ENCODE data around the gene POLR2A. TPM values are rescaled to one million over a fixed set of nuclear protein-coding genes. Genes with fewer than 3 reads are reported as not detected.

The POLR2A gene
- total and polyA plus RNA-seq, 10 of the 15 experiments (the other 5 are each of a cell fraction or from before 2014, with no cell fraction given): 1.7 to 121 (median 33.4) TPM

DNA sequence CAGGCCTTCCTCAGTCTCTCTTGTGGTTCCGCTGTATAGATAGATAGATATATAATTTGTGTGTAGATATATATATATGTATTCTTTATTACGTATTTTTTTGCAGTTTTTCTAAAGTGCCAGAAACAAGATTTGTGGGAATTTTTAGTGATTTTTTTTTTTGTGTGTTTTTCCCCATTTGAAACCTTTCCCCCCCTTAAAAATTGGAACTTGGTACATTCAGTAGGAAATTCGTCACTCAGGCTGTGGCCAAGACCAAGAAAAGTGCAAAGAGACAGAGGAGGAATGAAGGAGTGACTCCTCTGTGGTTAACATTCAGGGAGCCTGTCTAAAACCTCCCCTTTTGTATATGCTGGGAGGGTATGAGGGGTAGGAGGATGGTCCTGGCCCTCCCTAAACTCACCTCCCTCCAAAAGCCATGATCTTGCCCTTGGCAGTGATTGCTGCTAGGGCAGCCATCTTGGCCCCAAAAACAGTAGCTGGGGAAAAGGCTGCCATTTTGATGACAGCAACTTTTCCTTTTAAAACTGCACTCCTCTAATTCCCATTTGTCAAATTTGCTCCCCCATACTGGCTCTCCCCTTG lies 24.1 kb upstream of the POLR2A start:
- no peak for ATAC-seq
- no peak for DNase-seq (ENCODE audit: low read depth, low spot score)
- no peak for TF ChIP-seq RAD51 (IDR thresholded peaks at IDR 0.05)
- peak; percentile 88 for TF ChIP-seq YY1 (IDR thresholded peaks at IDR 0.05; ENCODE audit: low read depth, low read length)
- Histone ChIP-seq H3K4me1 (ENCODE audit: control insufficient read depth, insufficient read depth, low read length) (peaks cover 4% of the 10 kb centered on the region), H3K4me3 (no peak overlapping the region), H3K27me3 (replicated peaks in 1 of 2; ENCODE audit: control insufficient read depth in 2 of 2, insufficient read depth in 2 of 2, low read length in 1 of 2) (no peaks in the 10 kb centered on the region), H3K36me3 (ENCODE audit: control insufficient read depth in 2 of 2, insufficient read depth in 2 of 2, low read length in 1 of 2) (peaks cover 2 to 3% of the 10 kb centered on the region in 2 experiments; a peak in 2 of 4 replicates), H4K20me1 (ENCODE audit: control insufficient read depth, insufficient read depth) (no peaks in the 10 kb centered on the region), H3K4me2 (ENCODE audit: control insufficient read depth, insufficient read depth) (no peak overlapping the region), H3K79me2 (ENCODE audit: control insufficient read depth, insufficient read depth, low read length) (peaks cover 2% of the 10 kb centered on the region; the same call in 1 of the 2 replicates), H3K9ac (ENCODE audit: control insufficient read depth, insufficient read depth, low read length) (no peak overlapping the region), H2AFZ (ENCODE audit: control insufficient read depth, low read depth, low read length) (no peak overlapping the region), H3K27ac (ENCODE audit: control insufficient read depth, insufficient read depth) (no peak overlapping the region), H3K9me3 (replicated peaks; ENCODE audit: control insufficient read depth, insufficient read depth, low read length) (no peaks in the 10 kb centered on the region)
- intact Hi-C loops (cut with micrococcal nuclease; ENCODE audit: unreplicated experiment): no loop called here
- ChIA-PET CTCF (no interaction called here), SMC1A (ENCODE audit: uncharacterized antibody, unreplicated experiment) (no interaction called here), RAD21 (ENCODE audit: unreplicated experiment) (no interaction called here), POLR2A (interaction anchor here (0.6 to 0.7 kb wide), 3 partner anchors 8 to 12 kb away, joined by 3 to 5 read pairs (median 3); no protein-coding TSS in a partner anchor)
- in situ Hi-C loops (cut with MboI): no loop called here
- WGBS (ENCODE audit: insufficient coverage, insufficient replicate concordance, low lambda C conversion rate, missing lambda C conversion rate): 66% methylated on average over 3 of the region's 3 CpGs
- no TSS peak for BruUV-seq (replicated peaks)
- FAIRE-seq: no peak

GRCh38 chr17:7460850-7461660 lies 23.1 kb upstream of the POLR2A start:
- Histone ChIP-seq H3K27ac (ENCODE audit: control insufficient read depth, insufficient read depth) (no peak overlapping the region), H3K4me3 (no peak overlapping the region), H3K9me3 (replicated peaks; ENCODE audit: control insufficient read depth, insufficient read depth, low read length) (no peaks in the 10 kb centered on the region), H3K79me2 (ENCODE audit: control insufficient read depth, insufficient read depth, low read length) (peaks cover 2% of the 10 kb centered on the region; the same call in 1 of the 2 replicates), H3K9ac (ENCODE audit: control insufficient read depth, insufficient read depth, low read length) (no peak overlapping the region), H4K20me1 (ENCODE audit: control insufficient read depth, insufficient read depth) (no peaks in the 10 kb centered on the region), H2AFZ (ENCODE audit: control insufficient read depth, low read depth, low read length) (no peak overlapping the region), H3K4me2 (ENCODE audit: control insufficient read depth, insufficient read depth) (no peak overlapping the region), H3K4me1 (ENCODE audit: control insufficient read depth, insufficient read depth, low read length) (peaks cover 3% of the 10 kb centered on the region; the same call in 1 of the 2 replicates), H3K36me3 (ENCODE audit: control insufficient read depth in 2 of 2, insufficient read depth in 2 of 2, low read length in 1 of 2) (peaks cover 3 to 4% of the 10 kb centered on the region in 2 experiments; a peak in 3 of 4 replicates), H3K27me3 (replicated peaks in 1 of 2; ENCODE audit: control insufficient read depth in 2 of 2, insufficient read depth in 2 of 2, low read length in 1 of 2) (no peaks in the 10 kb centered on the region)
- BruUV-seq (replicated peaks): TSS peak; percentile 40
- intact Hi-C loops (cut with micrococcal nuclease; ENCODE audit: unreplicated experiment) (no loop called here), in situ Hi-C loops (cut with MboI) (no loop called here)
- SMC1A ChIA-PET (ENCODE audit: uncharacterized antibody, unreplicated experiment): no interaction called here
- CTCF ChIA-PET: no interaction called here
- ATAC-seq: no peak
- WGBS (ENCODE audit: insufficient coverage, insufficient replicate concordance, low lambda C conversion rate, missing lambda C conversion rate): 88% methylated on average over 7 of the region's 7 CpGs
- POLR2A ChIA-PET: interaction anchor here (0.7 kb wide), 1 partner anchor 15 kb away, joined by 3 read pairs; no protein-coding TSS in a partner anchor
- no peak for DNase-seq (ENCODE audit: low read depth, low spot score)
- no peak for FAIRE-seq
- RAD21 ChIA-PET (ENCODE audit: unreplicated experiment): no interaction called here
- TF ChIP-seq CHD2 (IDR thresholded peaks at IDR 0.05; ENCODE audit: borderline replicate concordance, low read depth, low read length) (no peak), BCL3 (IDR thresholded peaks at IDR 0.05; ENCODE audit: borderline replicate concordance, insufficient read depth, low read depth, low read length, poor library complexity, severe bottlenecking) (no peak), MXI1 (IDR thresholded peaks at IDR 0.05; ENCODE audit: low read depth, low read length) (no peak), EGR1 (IDR thresholded peaks at IDR 0.05; ENCODE audit: borderline replicate concordance in 1 of 2, low read depth in 2 of 2, low read length in 2 of 2) (no peak), RELA (IDR thresholded peaks at IDR 0.05; ENCODE audit: borderline replicate concordance, partially characterized antibody) (no peak), BCL11A (IDR thresholded peaks at IDR 0.05; ENCODE audit: low read depth, low read length) (no peak), ESRRA (IDR thresholded peaks at IDR 0.05; ENCODE audit: low read length) (no peak), CREB1 (IDR thresholded peaks at IDR 0.05; ENCODE audit: low read depth) (no peak), MEF2A (IDR thresholded peaks at IDR 0.05; ENCODE audit: insufficient read depth, low read depth, low read length) (no peak), YBX1 (IDR thresholded peaks at IDR 0.05) (no peak)
- TF ChIP-seq, protein P1, sequence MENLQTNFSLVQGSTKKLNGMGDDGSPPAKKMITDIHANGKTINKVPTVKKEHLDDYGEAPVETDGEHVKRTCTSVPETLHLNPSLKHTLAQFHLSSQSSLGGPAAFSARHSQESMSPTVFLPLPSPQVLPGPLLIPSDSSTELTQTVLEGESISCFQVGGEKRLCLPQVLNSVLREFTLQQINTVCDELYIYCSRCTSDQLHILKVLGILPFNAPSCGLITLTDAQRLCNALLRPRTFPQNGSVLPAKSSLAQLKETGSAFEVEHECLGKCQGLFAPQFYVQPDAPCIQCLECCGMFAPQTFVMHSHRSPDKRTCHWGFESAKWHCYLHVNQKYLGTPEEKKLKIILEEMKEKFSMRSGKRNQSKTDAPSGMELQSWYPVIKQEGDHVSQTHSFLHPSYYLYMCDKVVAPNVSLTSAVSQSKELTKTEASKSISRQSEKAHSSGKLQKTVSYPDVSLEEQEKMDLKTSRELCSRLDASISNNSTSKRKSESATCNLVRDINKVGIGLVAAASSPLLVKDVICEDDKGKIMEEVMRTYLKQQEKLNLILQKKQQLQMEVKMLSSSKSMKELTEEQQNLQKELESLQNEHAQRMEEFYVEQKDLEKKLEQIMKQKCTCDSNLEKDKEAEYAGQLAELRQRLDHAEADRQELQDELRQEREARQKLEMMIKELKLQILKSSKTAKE (IDR thresholded peaks at IDR 0.05; ENCODE audit: low read depth, poor library complexity, severe bottlenecking): no peak

Data from GM12878 (cell line).